Mammary epithelial cell (primary cell): Measurements from ENCODE around the gene NUP107.

Source experiments
- EZH2 ChIP-seq: IDR thresholded peaks from 2 replicates; pipeline ENCODE4 v1.6.1; 2012; ENCODE audit warnings: low read length, inconsistent platforms, borderline replicate concordance
- TF ChIP-seq, protein P1 (sequence below), 2 donors: IDR thresholded peaks in 1 of 2; conservative IDR thresholded peaks in 1 of 2; 2 replicates each; pipeline ENCODE4 v1.5.1; 2011 to 2012; ENCODE audit warnings: inconsistent platforms in 2 of 2, low read length in 2 of 2, mild to moderate bottlenecking in 2 of 2, control low read depth in 1 of 2, low read depth in 1 of 2; ENCODE audit not compliant: insufficient read depth in 1 of 2; ENCODE audit errors: extremely low read depth in 1 of 2

- TF ChIP-seq, protein P1, sequence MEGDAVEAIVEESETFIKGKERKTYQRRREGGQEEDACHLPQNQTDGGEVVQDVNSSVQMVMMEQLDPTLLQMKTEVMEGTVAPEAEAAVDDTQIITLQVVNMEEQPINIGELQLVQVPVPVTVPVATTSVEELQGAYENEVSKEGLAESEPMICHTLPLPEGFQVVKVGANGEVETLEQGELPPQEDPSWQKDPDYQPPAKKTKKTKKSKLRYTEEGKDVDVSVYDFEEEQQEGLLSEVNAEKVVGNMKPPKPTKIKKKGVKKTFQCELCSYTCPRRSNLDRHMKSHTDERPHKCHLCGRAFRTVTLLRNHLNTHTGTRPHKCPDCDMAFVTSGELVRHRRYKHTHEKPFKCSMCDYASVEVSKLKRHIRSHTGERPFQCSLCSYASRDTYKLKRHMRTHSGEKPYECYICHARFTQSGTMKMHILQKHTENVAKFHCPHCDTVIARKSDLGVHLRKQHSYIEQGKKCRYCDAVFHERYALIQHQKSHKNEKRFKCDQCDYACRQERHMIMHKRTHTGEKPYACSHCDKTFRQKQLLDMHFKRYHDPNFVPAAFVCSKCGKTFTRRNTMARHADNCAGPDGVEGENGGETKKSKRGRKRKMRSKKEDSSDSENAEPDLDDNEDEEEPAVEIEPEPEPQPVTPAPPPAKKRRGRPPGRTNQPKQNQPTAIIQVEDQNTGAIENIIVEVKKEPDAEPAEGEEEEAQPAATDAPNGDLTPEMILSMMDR (conservative IDR thresholded peaks at IDR 0.05 in 1 of 2, IDR thresholded peaks at IDR 0.05 in 1 of 2; ENCODE audit: extremely low read depth in 1 of 2, insufficient read depth in 1 of 2, low read depth in 1 of 2, low read length in 2 of 2): peak in 1 of 2 donors; percentile 16
- no peak for TF ChIP-seq EZH2
Observed at GRCh38 chr12:68786929-68787328, 100.2 kb downstream of the NUP107 start.
